HCT116 (cell line): ENCODE results near the gene AOPEP. TPM values are rescaled to one million over a fixed set of nuclear protein-coding genes. Genes with fewer than 3 reads are reported as not detected.

ENCODE experiments used
- ATAC-seq: fragments of 200-7000 bp; cut with Tn5 transposase; 2 replicates; pipeline ENCODE4 v1.9.1; 2020; ENCODE audit warnings: mild to moderate bottlenecking, moderate library complexity
- BruUV-seq: library from RNA; stranded (reverse); fragments of 400-500 nt; replicated peaks from 2 replicates; lab custom pipeline; 2021; lab: Mats Ljungman, UMichigan
- CTCF ChIA-PET: fragments of 300-600 bp; sonication (Branson Sonifier 250); formaldehyde crosslinking; loops from one replicate; lab custom pipeline; 2021; ENCODE audit warnings: antibody characterized with exemption; lab: Charles Lee
- POLR2A ChIA-PET: fragments of 300-600, 350-600 bp; sonication (Branson Sonifier 250); formaldehyde crosslinking; loops from one replicate; lab custom pipeline; 2021; ENCODE audit warnings: antibody characterized with exemption; lab: Charles Lee
- RAD21 ChIA-PET, 2 experiments: fragments of 300-600 bp; sonication (Branson Sonifier 250); formaldehyde crosslinking; loops; one replicate each; lab custom pipeline; 2023; ENCODE audit warnings: low total read pairs in 2 of 2; ENCODE audit not compliant: uncharacterized antibody in 2 of 2, unreplicated experiment in 2 of 2, low non-redundant PET in 1 of 2; lab: Charles Lee
- DNase-seq: peaks from one replicate; pipeline ENCODE4 v3.0.0-alpha.2; 2010; ENCODE audit warnings: low read depth, low spot score
- H2AFZ ChIP-seq: fragments of 200-600 bp; shearing (Covaris generic), sonication (generic); 2 replicates; pipeline ENCODE4 v1.6.1; 2017; ENCODE audit warnings: low read depth, mixed run types, mixed read lengths, antibody characterized with exemption, low read length; ENCODE audit not compliant: poor library complexity, severe bottlenecking
- H3K27ac ChIP-seq: 2 replicates; pipeline ENCODE4 v1.5.1; 2012; ENCODE audit warnings: low read depth, low read length
- H3K27me3 ChIP-seq: fragments of 200-600 bp; sonication (generic); 2 replicates; pipeline ENCODE4 v1.6.1; 2016; ENCODE audit warnings: mixed run types, low read length, mixed read lengths; ENCODE audit not compliant: insufficient read depth
- H3K36me3 ChIP-seq, 2 experiments: fragments of 200-500 bp in 1 of 2; fragments of 200-600 bp in 1 of 2; sonication (Bioruptor generic) in 1 of 2; sonication (generic) in 1 of 2; 2 replicates each; pipeline versions ENCODE4 v1.5.1 to v1.6.1; 2014 to 2016; ENCODE audit warnings: low read length in 2 of 2, inconsistent platforms in 1 of 2, mixed read lengths in 1 of 2, mixed run types in 1 of 2; ENCODE audit not compliant: insufficient read depth in 2 of 2, control insufficient read depth in 1 of 2
- H3K4me1 ChIP-seq, 2 experiments: fragments of 200-600 bp in 1 of 2; sonication (generic) in 1 of 2; 2 replicates each; pipeline versions ENCODE4 v1.5.1 to v1.6.1; 2012 to 2017; ENCODE audit warnings: low read length in 2 of 2, inconsistent platforms in 1 of 2, mild to moderate bottlenecking in 1 of 2, mixed read lengths in 1 of 2, mixed run types in 1 of 2, moderate library complexity in 1 of 2; ENCODE audit not compliant: insufficient read depth in 2 of 2, control insufficient read depth in 1 of 2
- H3K4me2 ChIP-seq: fragments of 200-600 bp; sonication (generic); 2 replicates; pipeline ENCODE4 v1.6.1; 2017; ENCODE audit warnings: mixed run types, low read length, mixed read lengths
- H3K4me3 ChIP-seq, 2 experiments: fragments of 200-600 bp in 1 of 2; sonication (generic) in 1 of 2; replicated peaks in 1 of 2; 2 replicates each; pipeline ENCODE4 v1.5.1; 2011 to 2016; ENCODE audit warnings: low read length in 2 of 2, control low read depth in 1 of 2, low read depth in 1 of 2, mild to moderate bottlenecking in 1 of 2, mixed read lengths in 1 of 2, mixed run types in 1 of 2
- H3K79me2 ChIP-seq: fragments of 200-600 bp; sonication (generic); 2 replicates; pipeline ENCODE4 v1.6.1; 2017; ENCODE audit warnings: mild to moderate bottlenecking, mixed run types, low read length, moderate library complexity, mixed read lengths; ENCODE audit not compliant: insufficient read depth
- H3K9ac ChIP-seq: fragments of 200-600 bp; sonication (generic); 2 replicates; pipeline ENCODE4 v1.6.1; 2016; ENCODE audit warnings: low read length, mixed read lengths
- H3K9me2 ChIP-seq: fragments of 200-600 bp; sonication (generic), shearing (Covaris generic); 2 replicates; pipeline ENCODE4 v1.6.1; 2017; ENCODE audit warnings: mixed run types, mild to moderate bottlenecking, moderate library complexity; ENCODE audit not compliant: insufficient read depth
- H3K9me3 ChIP-seq, 2 experiments: fragments of 200-500 bp in 1 of 2; fragments of 200-600 bp in 1 of 2; sonication (Bioruptor generic) in 1 of 2; sonication (generic) in 1 of 2; 2 replicates each; pipeline ENCODE4 v1.6.1; 2014 to 2017; ENCODE audit warnings: low read length in 2 of 2, mixed read lengths in 2 of 2, inconsistent platforms in 1 of 2, low read depth in 1 of 2, mild to moderate bottlenecking in 1 of 2, mixed run types in 1 of 2, moderate library complexity in 1 of 2; ENCODE audit not compliant: control insufficient read depth in 1 of 2, insufficient read depth in 1 of 2
- H4K20me1 ChIP-seq: fragments of 200-600 bp; sonication (generic), shearing (Covaris generic); 2 replicates; pipeline ENCODE4 v1.6.1; 2017; ENCODE audit warnings: mixed run types, mild to moderate bottlenecking, moderate library complexity; ENCODE audit not compliant: insufficient read depth
- ATF3 ChIP-seq: IDR thresholded peaks from 2 replicates; pipeline ENCODE4 v1.6.1; 2012
- EGR1 ChIP-seq: IDR thresholded peaks from 2 replicates; pipeline ENCODE4 v1.6.1; 2012; ENCODE audit warnings: low read depth
- EZH2 ChIP-seq: fragments of 200-600 bp; sonication (generic); IDR thresholded peaks from 2 replicates; pipeline ENCODE4 v1.6.1; 2017; ENCODE audit warnings: antibody characterized with exemption, mixed run types
- POLR2A ChIP-seq: IDR thresholded peaks from 2 replicates; pipeline ENCODE4 v1.7.0; 2011; ENCODE audit warnings: borderline replicate concordance; ENCODE audit not compliant: insufficient read depth, insufficient read length; ENCODE audit errors: extremely low read depth
- POLR2AphosphoS5 ChIP-seq: IDR thresholded peaks from 2 replicates; pipeline ENCODE4 v1.6.1; 2011; ENCODE audit warnings: mild to moderate bottlenecking, low read depth, low read length, moderate library complexity
- RAD21 ChIP-seq: IDR thresholded peaks from 2 replicates; pipeline ENCODE4 v1.6.1; 2012; ENCODE audit warnings: low read depth, mild to moderate bottlenecking
- SIN3A ChIP-seq: IDR thresholded peaks from 2 replicates; pipeline ENCODE4 v1.6.1; 2012; ENCODE audit warnings: low read depth
- SP1 ChIP-seq: IDR thresholded peaks from 2 replicates; pipeline ENCODE4 v1.6.1; 2012; ENCODE audit warnings: low read depth
- SRF ChIP-seq: IDR thresholded peaks from 2 replicates; pipeline ENCODE4 v1.6.1; 2012; ENCODE audit warnings: low read depth
- TCF7L2 ChIP-seq: IDR thresholded peaks from 2 replicates; pipeline ENCODE4 v1.7.0; 2011; ENCODE audit warnings: borderline replicate concordance, inconsistent platforms; ENCODE audit not compliant: insufficient read depth, insufficient read length; ENCODE audit errors: extremely low read depth
- ZFX ChIP-seq: fragments of 450-650 bp; IDR thresholded peaks from 2 replicates; pipeline ENCODE4 v1.6.1; 2017
- ZNF274 ChIP-seq: fragments of 200-500 bp; sonication (Bioruptor generic); IDR thresholded peaks from 2 replicates; pipeline ENCODE4 v1.6.1; 2014; ENCODE audit warnings: mild to moderate bottlenecking, low read depth, low read length, inconsistent platforms
- intact Hi-C: fragments of 100-400 bp; cut with micrococcal nuclease; formaldehyde crosslinking; loops from 2 replicates; pipeline ENCODE4 v1.10.0; 2022
- total RNA-seq: library from RNA; stranded (reverse); gene quantifications from one replicate; pipeline ENCODE4 v1.2.1, GENCODE V29; 2021; ENCODE audit not compliant: unreplicated experiment
- TF ChIP-seq, protein P1 (sequence below): IDR thresholded peaks from 2 replicates; pipeline ENCODE4 v1.6.1; 2012; ENCODE audit warnings: low read depth
- TF ChIP-seq, protein P2 (sequence below): IDR thresholded peaks from 2 replicates; pipeline ENCODE4 v1.6.1; 2011; ENCODE audit warnings: mild to moderate bottlenecking, low read length, moderate library complexity; ENCODE audit not compliant: insufficient replicate concordance; ENCODE audit errors: extremely low read depth

Gene AOPEP
- total RNA-seq, 1 experiment from 2014 or later: 15.1 TPM

DNA sequence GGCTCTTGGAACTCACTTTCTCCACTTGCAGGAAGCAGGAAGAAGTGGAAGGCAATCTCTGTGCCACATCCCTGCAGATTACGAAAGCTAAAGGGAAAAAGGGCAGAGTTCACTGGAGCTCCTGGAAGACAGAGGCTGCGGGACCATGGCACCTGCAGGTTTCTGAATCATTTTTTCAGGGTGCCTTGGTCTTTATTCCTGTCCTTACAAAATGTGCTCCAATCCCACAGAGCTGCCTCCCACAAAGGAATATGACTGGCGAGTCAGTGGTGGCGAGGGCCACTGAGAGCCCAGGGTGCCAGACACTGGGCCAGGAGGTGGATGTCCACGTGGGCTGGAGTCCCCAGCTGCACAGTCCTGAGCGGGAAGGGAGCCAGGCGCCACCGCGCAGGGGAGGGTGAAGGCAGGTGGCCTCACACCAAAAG, 408.0 kb downstream of the AOPEP start:
- H3K27me3 ChIP-seq: no peaks in the 10 kb centered on the region
- no TSS peak for BruUV-seq

GRCh38 chr9:95135756-95136155, 409.3 kb downstream of the AOPEP start:
- no peaks in the 10 kb centered on the region for H4K20me1 ChIP-seq
- H3K9me2 ChIP-seq: no peaks in the 10 kb centered on the region
- H3K4me2 ChIP-seq: no peak overlapping the region
- no peaks in the 10 kb centered on the region for H3K27me3 ChIP-seq
- H3K9ac ChIP-seq: no peak overlapping the region
- H2AFZ ChIP-seq: no peak overlapping the region
- no peaks in the 10 kb centered on the region for H3K4me1 ChIP-seq
- DNase-seq: no peak
- BruUV-seq: no TSS peak
- no peaks in the 10 kb centered on the region for H3K79me2 ChIP-seq
- intact Hi-C loops: loop anchor here (10.0 kb wide), 1 partner anchor 581 kb away; the partner anchor contains the start of gene PCAT7
- ATAC-seq: no peak
- H3K36me3 ChIP-seq: no peaks in the 10 kb centered on the region
- ChIA-PET POLR2A (no interaction called here), RAD21 (no interaction called here), CTCF (no interaction called here)
- no peaks in the 10 kb centered on the region for H3K9me3 ChIP-seq
- H3K27ac ChIP-seq: no peak overlapping the region
- H3K4me3 ChIP-seq: no peak overlapping the region
- TF ChIP-seq RAD21 (no peak), EGR1 (no peak), EZH2 (no peak), SRF (no peak), TCF7L2 (no peak), ZFX (no peak), ZNF274 (no peak), ATF3 (no peak), POLR2A (no peak), POLR2AphosphoS5 (no peak), SP1 (no peak)
- TF ChIP-seq, protein P1, sequence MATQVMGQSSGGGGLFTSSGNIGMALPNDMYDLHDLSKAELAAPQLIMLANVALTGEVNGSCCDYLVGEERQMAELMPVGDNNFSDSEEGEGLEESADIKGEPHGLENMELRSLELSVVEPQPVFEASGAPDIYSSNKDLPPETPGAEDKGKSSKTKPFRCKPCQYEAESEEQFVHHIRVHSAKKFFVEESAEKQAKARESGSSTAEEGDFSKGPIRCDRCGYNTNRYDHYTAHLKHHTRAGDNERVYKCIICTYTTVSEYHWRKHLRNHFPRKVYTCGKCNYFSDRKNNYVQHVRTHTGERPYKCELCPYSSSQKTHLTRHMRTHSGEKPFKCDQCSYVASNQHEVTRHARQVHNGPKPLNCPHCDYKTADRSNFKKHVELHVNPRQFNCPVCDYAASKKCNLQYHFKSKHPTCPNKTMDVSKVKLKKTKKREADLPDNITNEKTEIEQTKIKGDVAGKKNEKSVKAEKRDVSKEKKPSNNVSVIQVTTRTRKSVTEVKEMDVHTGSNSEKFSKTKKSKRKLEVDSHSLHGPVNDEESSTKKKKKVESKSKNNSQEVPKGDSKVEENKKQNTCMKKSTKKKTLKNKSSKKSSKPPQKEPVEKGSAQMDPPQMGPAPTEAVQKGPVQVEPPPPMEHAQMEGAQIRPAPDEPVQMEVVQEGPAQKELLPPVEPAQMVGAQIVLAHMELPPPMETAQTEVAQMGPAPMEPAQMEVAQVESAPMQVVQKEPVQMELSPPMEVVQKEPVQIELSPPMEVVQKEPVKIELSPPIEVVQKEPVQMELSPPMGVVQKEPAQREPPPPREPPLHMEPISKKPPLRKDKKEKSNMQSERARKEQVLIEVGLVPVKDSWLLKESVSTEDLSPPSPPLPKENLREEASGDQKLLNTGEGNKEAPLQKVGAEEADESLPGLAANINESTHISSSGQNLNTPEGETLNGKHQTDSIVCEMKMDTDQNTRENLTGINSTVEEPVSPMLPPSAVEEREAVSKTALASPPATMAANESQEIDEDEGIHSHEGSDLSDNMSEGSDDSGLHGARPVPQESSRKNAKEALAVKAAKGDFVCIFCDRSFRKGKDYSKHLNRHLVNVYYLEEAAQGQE: no peak
- TF ChIP-seq, protein P2, sequence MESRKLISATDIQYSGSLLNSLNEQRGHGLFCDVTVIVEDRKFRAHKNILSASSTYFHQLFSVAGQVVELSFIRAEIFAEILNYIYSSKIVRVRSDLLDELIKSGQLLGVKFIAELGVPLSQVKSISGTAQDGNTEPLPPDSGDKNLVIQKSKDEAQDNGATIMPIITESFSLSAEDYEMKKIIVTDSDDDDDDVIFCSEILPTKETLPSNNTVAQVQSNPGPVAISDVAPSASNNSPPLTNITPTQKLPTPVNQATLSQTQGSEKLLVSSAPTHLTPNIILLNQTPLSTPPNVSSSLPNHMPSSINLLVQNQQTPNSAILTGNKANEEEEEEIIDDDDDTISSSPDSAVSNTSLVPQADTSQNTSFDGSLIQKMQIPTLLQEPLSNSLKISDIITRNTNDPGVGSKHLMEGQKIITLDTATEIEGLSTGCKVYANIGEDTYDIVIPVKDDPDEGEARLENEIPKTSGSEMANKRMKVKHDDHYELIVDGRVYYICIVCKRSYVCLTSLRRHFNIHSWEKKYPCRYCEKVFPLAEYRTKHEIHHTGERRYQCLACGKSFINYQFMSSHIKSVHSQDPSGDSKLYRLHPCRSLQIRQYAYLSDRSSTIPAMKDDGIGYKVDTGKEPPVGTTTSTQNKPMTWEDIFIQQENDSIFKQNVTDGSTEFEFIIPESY: no peak

More for the DNA sequence above, 408.0 kb downstream of the AOPEP start:
- DNase-seq: no peak
- Histone ChIP-seq H4K20me1 (no peaks in the 10 kb centered on the region), H3K9me2 (no peaks in the 10 kb centered on the region), H2AFZ (no peak overlapping the region), H3K4me1 (no peaks in the 10 kb centered on the region), H3K79me2 (no peaks in the 10 kb centered on the region), H3K9ac (no peak overlapping the region), H3K4me3 (no peak overlapping the region), H3K27ac (no peak overlapping the region), H3K36me3 (no peaks in the 10 kb centered on the region), H3K4me2 (no peak overlapping the region), H3K9me3 (no peaks in the 10 kb centered on the region)
- intact Hi-C loops: loop anchor here (10.0 kb wide), 1 partner anchor 580 kb away; the partner anchor contains the start of gene PCAT7
- ChIA-PET POLR2A (no interaction called here), RAD21 (no interaction called here), CTCF (no interaction called here)
- TF ChIP-seq ATF3: no peak
- TF ChIP-seq RAD21: no peak
- TF ChIP-seq POLR2A: no peak
- TF ChIP-seq ZNF274: no peak
- no peak for TF ChIP-seq SIN3A
- ATAC-seq: no peak
